Heart left ventricle (tissue), 16 donors: ENCODE measurements around the gene TC2N. TPM values are rescaled to one million over a fixed set of nuclear protein-coding genes. Genes with fewer than 3 reads are reported as not detected.
"Not testable (repeated sequence)": the region's sequence is repeated elsewhere in the genome, so short reads cannot be mapped to it uniquely, and the experiment has no call there.

ENCODE experiments used
- ATAC-seq, 4 donors: fragments of 200-7000 bp; cut with Tn5 transposase; one replicate each; pipeline ENCODE4 v1.9.1; 2020 to 2022; ENCODE audit warnings: moderate library complexity in 4 of 4, mild to moderate bottlenecking in 3 of 4, moderate number of reproducible peaks in 1 of 4
- DNase-seq, 5 donors: peaks; one replicate each; pipeline ENCODE4 v3.0.0-alpha.2; 2020
- H3K27ac ChIP-seq, 12 donors: fragments of 200-600 bp; sonication (generic) in 4 of 12; one replicate each; pipeline versions ENCODE4 v1.5.0 to v1.8.0; 2016 to 2022; ENCODE audit warnings: mild to moderate bottlenecking in 2 of 12
- H3K27me3 ChIP-seq, 9 donors: fragments of 200-600 bp; sonication (generic) in 2 of 9; one replicate each; pipeline versions ENCODE4 v1.5.1 to v1.8.0; 2016 to 2022; ENCODE audit warnings: mild to moderate bottlenecking in 3 of 9
- H3K36me3 ChIP-seq, 9 donors: fragments of 200-600 bp; sonication (generic) in 2 of 9; one replicate each; pipeline versions ENCODE4 v1.5.0 to v1.8.0; 2018 to 2022; ENCODE audit warnings: mild to moderate bottlenecking in 2 of 9
- H3K4me1 ChIP-seq, 12 donors: fragments of 200-600 bp; sonication (generic) in 4 of 12; one replicate each; pipeline versions ENCODE4 v1.5.0 to v1.8.0; 2016 to 2022; ENCODE audit warnings: mild to moderate bottlenecking in 3 of 12
- H3K4me3 ChIP-seq, 12 donors: fragments of 200-600 bp; sonication (generic) in 4 of 12; one replicate each; pipeline versions ENCODE4 v1.5.0 to v1.8.0; 2017 to 2022; ENCODE audit warnings: mild to moderate bottlenecking in 9 of 12, moderate library complexity in 4 of 12
- H3K9me3 ChIP-seq, 12 donors: fragments of 200-600 bp; sonication (generic) in 4 of 12; one replicate each; pipeline versions ENCODE4 v1.5.0 to v1.8.0; 2016 to 2022; ENCODE audit warnings: mild to moderate bottlenecking in 1 of 12
- POLR2A ChIP-seq, 2 donors: fragments of 450-650 bp; IDR thresholded peaks; one replicate each; pipeline ENCODE4 v1.6.1; 2017; ENCODE audit warnings: antibody characterized with exemption in 2 of 2, mild to moderate bottlenecking in 2 of 2, moderate library complexity in 2 of 2
- WGBS, 4 donors: extraction: QIAGEN DNeasy Blood & Tissue Kit in 2 of 4; methylation state at CpG; one replicate each; pipeline versions ENCODE4 v1.1.5 to v1.1.7; 2013 to 2018; 5-methylcytosine and 5-hydroxymethylcytosine counted together
- intact Hi-C, 10 donors: fragments of 100-400 bp; cut with DNase I; formaldehyde crosslinking; loops; one replicate each; pipeline versions ENCODE4 v1.11.1 to v1.14.2; 2022
- polyA plus RNA-seq, 2 donors: library from polyadenylated mRNA; stranded (reverse); fragments of 200-250 nt; gene quantifications; one replicate each; pipeline ENCODE4 v1.2.3, GENCODE V29; 2013
- total RNA-seq, 9 donors: library from RNA; depleted of rRNA in 2 of 9; stranded (reverse); fragments of >200 nt in 2 of 9; fragmentation: NEBNext Ultra II Directional in 3 of 9; extraction: Animal tissue kit (Norgen Biotek cat#: 25700) in 3 of 9; gene quantifications; one replicate each; pipeline versions ENCODE4 v1.1.0 to v1.2.4, GENCODE V29; 2016 to 2023
- TF ChIP-seq, protein P1 (sequence below), 12 donors: fragments of 200-600 bp; sonication (generic) in 4 of 12; IDR thresholded peaks; one replicate each; pipeline versions ENCODE4 v1.5.0 to v1.8.0; 2018 to 2022; ENCODE audit warnings: antibody characterized with exemption in 12 of 12, mild to moderate bottlenecking in 5 of 12
- donor health status: ischemic (EF 13 %, LVEDD 7.1; RV severe dilation, severe dysfunction).
- donor health status: healthy with polysubstance abuse.
- donor health status: DM: no; HTN: yes; CAD: no.
- donor health status: DM: no; HTN: no; CAD: no.
- donor health status: ischemic (EF 25% LVEDD 6.9; RV normal size, moderate dysfunction).
- donor health status: ischemic (EF 25% LVEDD 5.7; RV mildly dilated, moderate dysfunction).
- donor health status: healthy.
- donor health status: DM: yes; HTN: yes; CAD: no.
- donor health status: ischemic (EF 35%, LVEDD 5.7; RV mildly dilated, moderate dysfunction).
- donor health status: nonischemic (EF 11% LVEDD 7.7; RV severe dilation, severe dysfunction).
- donor health status: DM: yes; HTN: yes; CAD: no.
- donor health status: PGD.
- donor health status: ischemic (EF 29% LVEDD 5.4; RV normal size, mild dysfunction).
- donor health status: nonischemic (EF 23%, LVEDD 6.1; RV moderate dilation, normal function).

The TC2N gene
- total and polyA plus RNA-seq, 11 donors = 1.1 to 17.1 (median 2.8) TPM

DNA sequence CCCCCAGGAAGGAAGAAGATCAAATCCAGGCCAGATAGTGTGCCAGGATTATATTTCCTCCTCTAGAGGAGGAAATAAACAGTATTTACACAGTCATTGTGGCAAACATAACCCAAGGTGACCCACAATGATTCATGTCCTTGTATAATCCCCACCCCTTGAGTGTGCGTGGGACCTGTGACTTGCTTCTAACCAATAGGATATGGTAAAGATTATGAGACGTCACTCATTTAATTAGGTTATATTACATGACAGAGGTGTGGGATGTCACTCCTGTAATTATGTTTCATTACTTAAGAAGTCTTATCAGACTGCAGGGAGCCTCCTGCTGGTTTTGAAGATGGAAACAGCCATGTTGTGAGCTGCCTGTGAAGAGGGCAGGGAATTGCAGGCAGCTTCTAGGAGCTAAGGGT, 123.3 kb downstream of the TC2N start:
- Histone ChIP-seq H3K36me3 (no peaks in the 10 kb centered on the region), H3K4me1 (no peaks in the 10 kb centered on the region), H3K27ac (no peak overlapping the region), H3K27me3 (no peaks in the 10 kb centered on the region), H3K9me3 (no peaks in the 10 kb centered on the region), H3K4me3 (no peak overlapping the region)
- ATAC-seq (no peak), DNase-seq (no peak)
- TF ChIP-seq, protein P1, sequence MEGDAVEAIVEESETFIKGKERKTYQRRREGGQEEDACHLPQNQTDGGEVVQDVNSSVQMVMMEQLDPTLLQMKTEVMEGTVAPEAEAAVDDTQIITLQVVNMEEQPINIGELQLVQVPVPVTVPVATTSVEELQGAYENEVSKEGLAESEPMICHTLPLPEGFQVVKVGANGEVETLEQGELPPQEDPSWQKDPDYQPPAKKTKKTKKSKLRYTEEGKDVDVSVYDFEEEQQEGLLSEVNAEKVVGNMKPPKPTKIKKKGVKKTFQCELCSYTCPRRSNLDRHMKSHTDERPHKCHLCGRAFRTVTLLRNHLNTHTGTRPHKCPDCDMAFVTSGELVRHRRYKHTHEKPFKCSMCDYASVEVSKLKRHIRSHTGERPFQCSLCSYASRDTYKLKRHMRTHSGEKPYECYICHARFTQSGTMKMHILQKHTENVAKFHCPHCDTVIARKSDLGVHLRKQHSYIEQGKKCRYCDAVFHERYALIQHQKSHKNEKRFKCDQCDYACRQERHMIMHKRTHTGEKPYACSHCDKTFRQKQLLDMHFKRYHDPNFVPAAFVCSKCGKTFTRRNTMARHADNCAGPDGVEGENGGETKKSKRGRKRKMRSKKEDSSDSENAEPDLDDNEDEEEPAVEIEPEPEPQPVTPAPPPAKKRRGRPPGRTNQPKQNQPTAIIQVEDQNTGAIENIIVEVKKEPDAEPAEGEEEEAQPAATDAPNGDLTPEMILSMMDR (IDR thresholded peaks at IDR 0.05) = no peak
- TF ChIP-seq POLR2A (IDR thresholded peaks at IDR 0.05) = no peak
- WGBS, 4 donors = 65 to 78% (median 70%) methylated on average over 2 of the region's 2 CpGs
- intact Hi-C loops = no loop called here

GRCh38 chr14:91743305-91743653, 124.1 kb downstream of the TC2N start:
- no peak for ATAC-seq
- no peak for DNase-seq
- H3K36me3 ChIP-seq = no peaks in the 10 kb centered on the region
- TF ChIP-seq POLR2A (IDR thresholded peaks at IDR 0.05) = no peak
- TF ChIP-seq, protein P1 (IDR thresholded peaks at IDR 0.05) = no peak
- no peak overlapping the region for H3K27ac ChIP-seq
- no peaks in the 10 kb centered on the region for H3K9me3 ChIP-seq
- intact Hi-C loops = no loop called here
- H3K27me3 ChIP-seq = no peaks in the 10 kb centered on the region
- no peak overlapping the region for H3K4me3 ChIP-seq
- WGBS, 4 donors = 83 to 89% (median 85%) methylated on average over 2 of the region's 2 CpGs
- no peaks in the 10 kb centered on the region for H3K4me1 ChIP-seq

DNA sequence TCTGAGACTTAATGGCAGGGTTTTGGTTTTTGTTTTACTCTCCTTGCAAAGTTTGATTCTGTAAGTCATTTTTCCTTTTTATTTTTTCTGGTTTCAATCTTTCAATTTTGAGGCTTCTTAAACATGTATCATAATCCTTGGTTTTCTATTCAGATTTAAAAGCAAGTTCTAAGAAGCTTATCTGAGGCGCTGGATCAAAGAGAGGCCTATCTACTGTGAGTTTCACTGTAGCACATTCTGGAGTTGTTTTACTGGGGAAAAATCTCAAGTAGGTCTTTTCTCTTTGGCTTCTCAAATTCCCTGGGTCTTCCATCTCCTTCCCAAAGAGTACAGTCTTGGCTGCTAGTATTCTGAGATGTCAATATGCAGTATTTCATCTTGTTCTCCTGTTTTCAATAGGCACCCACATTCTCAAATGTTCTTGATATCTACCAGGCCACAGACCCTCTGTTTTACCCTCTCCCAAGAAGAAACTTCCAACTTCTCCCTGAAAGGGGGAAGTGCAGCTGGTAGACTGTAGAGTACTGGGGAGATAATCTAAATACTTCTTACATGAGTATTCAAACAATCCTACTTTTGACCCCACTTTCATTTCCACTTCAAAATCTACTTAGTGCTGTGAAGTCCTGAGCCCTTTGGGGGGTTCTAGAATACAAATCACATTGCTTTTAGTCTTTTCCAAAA, 124.6 kb downstream of the TC2N start:
- no peaks in the 10 kb centered on the region for H3K4me1 ChIP-seq
- TF ChIP-seq, protein P1 (IDR thresholded peaks at IDR 0.05) = no peak
- no peak for TF ChIP-seq POLR2A (IDR thresholded peaks at IDR 0.05)
- intact Hi-C loops = no loop called here
- H3K4me3 ChIP-seq = no peak overlapping the region
- H3K36me3 ChIP-seq = no peaks in the 10 kb centered on the region
- DNase-seq (no peak), ATAC-seq (no peak)
- H3K27ac ChIP-seq = no peak overlapping the region
- WGBS, 4 donors = 69 to 79% (median 75%) methylated on average over 1 of the region's 1 CpG
- H3K27me3 ChIP-seq = no peaks in the 10 kb centered on the region
- no peaks in the 10 kb centered on the region for H3K9me3 ChIP-seq

- DNase-seq, H3K9me3 ChIP-seq, H3K27ac ChIP-seq, H3K27me3 ChIP-seq, ATAC-seq, H3K4me3 ChIP-seq, H3K4me1 ChIP-seq, intact Hi-C loops, H3K36me3 ChIP-seq: not testable (repeated sequence)
- 79 to 89% (median 85%) methylated on average over 2 of the region's 2 CpGs for WGBS, 4 donors
These were observed 127.5 kb downstream of the TC2N start for GRCh38 chr14:91739867-91740266.

GRCh38 chr14:91737619-91738018, 129.7 kb downstream of the TC2N start:
- 86 to 93% (median 90%) methylated on average over 5 of the region's 5 CpGs for WGBS, 4 donors
- intact Hi-C loops = no loop called here
- no peaks in the 10 kb centered on the region for H3K9me3 ChIP-seq
- no peak overlapping the region for H3K27ac ChIP-seq
- no peaks in the 10 kb centered on the region for H3K4me1 ChIP-seq
- H3K4me3 ChIP-seq = no peak overlapping the region
- H3K36me3 ChIP-seq = no peaks in the 10 kb centered on the region
- ATAC-seq = no peak
- TF ChIP-seq, protein P1 (IDR thresholded peaks at IDR 0.05) = no peak
- TF ChIP-seq POLR2A (IDR thresholded peaks at IDR 0.05) = no peak
- H3K27me3 ChIP-seq = no peaks in the 10 kb centered on the region
- DNase-seq = no peak
